Measurements from ENCODE around the gene COL4A1. TPM values are rescaled to one million over a fixed set of nuclear protein-coding genes. Genes with fewer than 3 reads are reported as not detected.

COL4A1 gene
- total RNA-seq, 1 experiment from 2014 or later = not detected

GRCh38 chr13:110350509-110350908, 43.6 kb upstream of the COL4A1 start:
- no peak overlapping the region for H2AFZ ChIP-seq (ENCODE audit: low read length)
- no peak overlapping the region for H3K9ac ChIP-seq (ENCODE audit: low read length)
- H4K20me1 ChIP-seq (ENCODE audit: insufficient read depth, low read depth, low read length) = no peaks in the 10 kb centered on the region
- no peaks in the 10 kb centered on the region for H3K79me2 ChIP-seq (ENCODE audit: low read length)
- H3K27ac ChIP-seq (ENCODE audit: low read length) = no peak overlapping the region
- no peaks in the 10 kb centered on the region for H3K4me1 ChIP-seq (ENCODE audit: low read length)
- no peaks in the 10 kb centered on the region for H3K9me3 ChIP-seq (ENCODE audit: low read length)
- H3K9me2 ChIP-seq (replicated peaks; ENCODE audit: insufficient read depth, low read length) = no peaks in the 10 kb centered on the region
- no peak for DNase-seq
- H3K4me3 ChIP-seq (ENCODE audit: low read length) = no peak overlapping the region
- H3K36me3 ChIP-seq (ENCODE audit: insufficient read depth, low read length) = no peaks in the 10 kb centered on the region
- H3K4me2 ChIP-seq (ENCODE audit: low read depth, low read length, poor library complexity, severe bottlenecking) = no peak overlapping the region
- H3K27me3 ChIP-seq (ENCODE audit: low read length) = no peaks in the 10 kb centered on the region

- Histone ChIP-seq H3K79me2 (ENCODE audit: low read length) (no peaks in the 10 kb centered on the region), H3K36me3 (ENCODE audit: insufficient read depth, low read length) (no peaks in the 10 kb centered on the region), H3K9me2 (replicated peaks; ENCODE audit: insufficient read depth, low read length) (no peaks in the 10 kb centered on the region), H3K4me2 (ENCODE audit: low read depth, low read length, poor library complexity, severe bottlenecking) (no peak overlapping the region), H3K27me3 (ENCODE audit: low read length) (no peaks in the 10 kb centered on the region), H4K20me1 (ENCODE audit: insufficient read depth, low read depth, low read length) (no peaks in the 10 kb centered on the region), H3K9ac (ENCODE audit: low read length) (no peak overlapping the region), H3K27ac (ENCODE audit: low read length) (no peak overlapping the region), H3K9me3 (ENCODE audit: low read length) (no peaks in the 10 kb centered on the region), H3K4me3 (ENCODE audit: low read length) (no peak overlapping the region), H3K4me1 (ENCODE audit: low read length) (no peaks in the 10 kb centered on the region), H2AFZ (ENCODE audit: low read length) (no peak overlapping the region)
- no peak for DNase-seq
Observed at GRCh38 chr13:110350049-110350448, 43.1 kb upstream of the COL4A1 start.

GRCh38 chr13:110349239-110349638, 42.3 kb upstream of the COL4A1 start:
- H3K36me3 ChIP-seq (ENCODE audit: insufficient read depth, low read length) = no peaks in the 10 kb centered on the region
- no peak overlapping the region for H2AFZ ChIP-seq (ENCODE audit: low read length)
- no peak overlapping the region for H3K4me2 ChIP-seq (ENCODE audit: low read depth, low read length, poor library complexity, severe bottlenecking)

GRCh38 chr13:110348309-110349105, 41.5 kb upstream of the COL4A1 start:
- Histone ChIP-seq H3K4me1 (ENCODE audit: low read length) (no peaks in the 10 kb centered on the region), H3K4me2 (ENCODE audit: low read depth, low read length, poor library complexity, severe bottlenecking) (no peak overlapping the region), H2AFZ (ENCODE audit: low read length) (no peak overlapping the region), H3K4me3 (ENCODE audit: low read length) (no peak overlapping the region), H4K20me1 (ENCODE audit: insufficient read depth, low read depth, low read length) (no peaks in the 10 kb centered on the region), H3K9me2 (replicated peaks; ENCODE audit: insufficient read depth, low read length) (no peaks in the 10 kb centered on the region), H3K9me3 (ENCODE audit: low read length) (no peaks in the 10 kb centered on the region), H3K9ac (ENCODE audit: low read length) (no peak overlapping the region), H3K36me3 (ENCODE audit: insufficient read depth, low read length) (no peaks in the 10 kb centered on the region), H3K27ac (ENCODE audit: low read length) (no peak overlapping the region), H3K79me2 (ENCODE audit: low read length) (no peaks in the 10 kb centered on the region), H3K27me3 (ENCODE audit: low read length) (no peaks in the 10 kb centered on the region)
- DNase-seq = no peak

More at GRCh38 chr13:110349239-110349638, 42.3 kb upstream of the COL4A1 start:
- no peaks in the 10 kb centered on the region for H3K9me2 ChIP-seq (replicated peaks; ENCODE audit: insufficient read depth, low read length)
- no peaks in the 10 kb centered on the region for H4K20me1 ChIP-seq (ENCODE audit: insufficient read depth, low read depth, low read length)
- no peaks in the 10 kb centered on the region for H3K79me2 ChIP-seq (ENCODE audit: low read length)
- H3K27ac ChIP-seq (ENCODE audit: low read length) = no peak overlapping the region
- H3K9me3 ChIP-seq (ENCODE audit: low read length) = no peaks in the 10 kb centered on the region
- DNase-seq = no peak
- H3K4me1 ChIP-seq (ENCODE audit: low read length) = no peaks in the 10 kb centered on the region
- H3K4me3 ChIP-seq (ENCODE audit: low read length) = no peak overlapping the region
- H3K27me3 ChIP-seq (ENCODE audit: low read length) = no peaks in the 10 kb centered on the region
- no peak overlapping the region for H3K9ac ChIP-seq (ENCODE audit: low read length)

- Histone ChIP-seq H3K4me3 (ENCODE audit: low read length) (no peak overlapping the region), H3K27me3 (ENCODE audit: low read length) (no peaks in the 10 kb centered on the region), H3K36me3 (ENCODE audit: insufficient read depth, low read length) (no peaks in the 10 kb centered on the region), H2AFZ (ENCODE audit: low read length) (no peak overlapping the region), H3K9ac (ENCODE audit: low read length) (no peak overlapping the region), H3K9me2 (replicated peaks; ENCODE audit: insufficient read depth, low read length) (no peaks in the 10 kb centered on the region), H3K9me3 (ENCODE audit: low read length) (no peaks in the 10 kb centered on the region), H3K79me2 (ENCODE audit: low read length) (no peaks in the 10 kb centered on the region), H4K20me1 (ENCODE audit: insufficient read depth, low read depth, low read length) (no peaks in the 10 kb centered on the region), H3K27ac (ENCODE audit: low read length) (no peak overlapping the region), H3K4me1 (ENCODE audit: low read length) (no peaks in the 10 kb centered on the region), H3K4me2 (ENCODE audit: low read depth, low read length, poor library complexity, severe bottlenecking) (no peak overlapping the region)
- DNase-seq = no peak
Observed at GRCh38 chr13:110347535-110348308, 40.8 kb upstream of the COL4A1 start.

- Histone ChIP-seq H3K9me2 (replicated peaks; ENCODE audit: insufficient read depth, low read length) (no peaks in the 10 kb centered on the region), H3K27ac (ENCODE audit: low read length) (no peak overlapping the region), H3K27me3 (ENCODE audit: low read length) (no peaks in the 10 kb centered on the region), H3K4me1 (ENCODE audit: low read length) (no peaks in the 10 kb centered on the region), H3K9ac (ENCODE audit: low read length) (no peak overlapping the region), H3K36me3 (ENCODE audit: insufficient read depth, low read length) (no peaks in the 10 kb centered on the region), H3K4me3 (ENCODE audit: low read length) (no peak overlapping the region), H3K4me2 (ENCODE audit: low read depth, low read length, poor library complexity, severe bottlenecking) (no peak overlapping the region), H3K9me3 (ENCODE audit: low read length) (no peaks in the 10 kb centered on the region), H4K20me1 (ENCODE audit: insufficient read depth, low read depth, low read length) (no peaks in the 10 kb centered on the region), H3K79me2 (ENCODE audit: low read length) (no peaks in the 10 kb centered on the region), H2AFZ (ENCODE audit: low read length) (no peak overlapping the region)
- DNase-seq = no peak
Observed at GRCh38 chr13:110347088-110347487, 40.1 kb upstream of the COL4A1 start.

GRCh38 chr13:110346661-110347067, 39.7 kb upstream of the COL4A1 start:
- H3K4me2 ChIP-seq (ENCODE audit: low read depth, low read length, poor library complexity, severe bottlenecking) = no peak overlapping the region
- H3K4me1 ChIP-seq (ENCODE audit: low read length) = no peaks in the 10 kb centered on the region
- H3K27ac ChIP-seq (ENCODE audit: low read length) = no peak overlapping the region
- no peaks in the 10 kb centered on the region for H3K36me3 ChIP-seq (ENCODE audit: insufficient read depth, low read length)
- H3K9me2 ChIP-seq (replicated peaks; ENCODE audit: insufficient read depth, low read length) = no peaks in the 10 kb centered on the region
- H3K4me3 ChIP-seq (ENCODE audit: low read length) = no peak overlapping the region
- DNase-seq = no peak
- H3K9me3 ChIP-seq (ENCODE audit: low read length) = no peaks in the 10 kb centered on the region
- no peaks in the 10 kb centered on the region for H3K79me2 ChIP-seq (ENCODE audit: low read length)
- H2AFZ ChIP-seq (ENCODE audit: low read length) = no peak overlapping the region
- H3K9ac ChIP-seq (ENCODE audit: low read length) = no peak overlapping the region
- no peaks in the 10 kb centered on the region for H3K27me3 ChIP-seq (ENCODE audit: low read length)
- no peaks in the 10 kb centered on the region for H4K20me1 ChIP-seq (ENCODE audit: insufficient read depth, low read depth, low read length)

- Histone ChIP-seq H3K27ac (ENCODE audit: low read length) (no peak overlapping the region), H3K9ac (ENCODE audit: low read length) (no peak overlapping the region), H3K4me3 (ENCODE audit: low read length) (no peak overlapping the region), H4K20me1 (ENCODE audit: insufficient read depth, low read depth, low read length) (no peaks in the 10 kb centered on the region), H3K79me2 (ENCODE audit: low read length) (no peaks in the 10 kb centered on the region), H2AFZ (ENCODE audit: low read length) (no peak overlapping the region), H3K36me3 (ENCODE audit: insufficient read depth, low read length) (no peaks in the 10 kb centered on the region), H3K9me3 (ENCODE audit: low read length) (no peaks in the 10 kb centered on the region), H3K27me3 (ENCODE audit: low read length) (no peaks in the 10 kb centered on the region), H3K4me2 (ENCODE audit: low read depth, low read length, poor library complexity, severe bottlenecking) (no peak overlapping the region), H3K9me2 (replicated peaks; ENCODE audit: insufficient read depth, low read length) (no peaks in the 10 kb centered on the region), H3K4me1 (ENCODE audit: low read length) (no peaks in the 10 kb centered on the region)
- DNase-seq = no peak
Observed at GRCh38 chr13:110345701-110346100, 38.7 kb upstream of the COL4A1 start.

Measured in Karpas-422 (cell line).